SK-N-SH (cell line): ENCODE measurements around the gene TMEM63B. TPM values are rescaled to one million over a fixed set of nuclear protein-coding genes. Genes with fewer than 3 reads are reported as not detected.

Experiments
- CTCF ChIA-PET: fragments of 300-600, 350-600 bp; formaldehyde crosslinking; extraction: SDS; loops from one replicate; lab custom pipeline; 2021; lab: Yijun Ruan, JAX
- POLR2A ChIA-PET: fragments of 350-600 bp; sonication (Branson Sonifier 250); formaldehyde crosslinking; extraction: SDS; loops from one replicate; lab custom pipeline; 2020; ENCODE audit warnings: antibody characterized with exemption, inconsistent platforms; lab: Yijun Ruan, JAX
- DNase-seq: peaks from one replicate; pipeline ENCODE4 v3.0.0; 2012
- H2AFZ ChIP-seq: fragments of 200-600 bp; sonication (generic); 2 replicates; pipeline ENCODE4 v1.8.1; 2016; ENCODE audit warnings: antibody characterized with exemption, mild to moderate bottlenecking, low read depth
- H3F3A ChIP-seq: fragments of 200-600 bp; sonication (generic); replicated peaks from 2 replicates; pipeline ENCODE3; 2016; ENCODE audit warnings: antibody characterized with exemption, mild to moderate bottlenecking; ENCODE audit not compliant: insufficient read depth
- H3K27ac ChIP-seq, 2 experiments: fragments of 200-500 bp in 1 of 2; fragments of 200-600 bp in 1 of 2; sonication (Bioruptor generic) in 1 of 2; sonication (generic), shearing (Covaris generic) in 1 of 2; 2 replicates each; pipeline versions ENCODE4 v1.5.1 to v1.6.1; 2014 to 2016; ENCODE audit warnings: low read depth in 2 of 2, inconsistent platforms in 1 of 2, low read length in 1 of 2, mild to moderate bottlenecking in 1 of 2, mixed read lengths in 1 of 2
- H3K27me3 ChIP-seq: fragments of 200-600 bp; sonication (generic), shearing (Covaris generic); 2 replicates; pipeline ENCODE4 v1.6.1; 2016; ENCODE audit warnings: mixed run types; ENCODE audit not compliant: insufficient read depth
- H3K36me3 ChIP-seq, 2 experiments: fragments of 200-500 bp in 1 of 2; fragments of 200-600 bp in 1 of 2; sonication (Bioruptor generic) in 1 of 2; sonication (generic) in 1 of 2; replicated peaks in 1 of 2; 2 replicates each; pipeline versions ENCODE3 to v1.5.1; 2014 to 2016; ENCODE audit warnings: low read length in 1 of 2, mild to moderate bottlenecking in 1 of 2; ENCODE audit not compliant: insufficient read depth in 2 of 2, control insufficient read depth in 1 of 2
- H3K4me1 ChIP-seq, 2 experiments: fragments of 200-500 bp in 1 of 2; fragments of 200-600 bp in 1 of 2; sonication (Bioruptor generic) in 1 of 2; sonication (generic), shearing (Covaris generic) in 1 of 2; 2 replicates each; pipeline versions ENCODE4 v1.5.1 to v1.6.1; 2014 to 2016; ENCODE audit warnings: low read depth in 1 of 2, low read length in 1 of 2, mixed run types in 1 of 2; ENCODE audit not compliant: insufficient read depth in 2 of 2, control insufficient read depth in 1 of 2
- H3K4me2 ChIP-seq: fragments of 200-600 bp; sonication (generic), shearing (Covaris generic); 2 replicates; pipeline ENCODE4 v1.6.1; 2017; ENCODE audit warnings: mixed run types
- H3K4me3 ChIP-seq, 2 experiments: fragments of 200-500 bp in 1 of 2; fragments of 200-600 bp in 1 of 2; sonication (Bioruptor generic) in 1 of 2; sonication (generic), shearing (Covaris generic) in 1 of 2; 2 replicates each; pipeline versions ENCODE4 v1.5.1 to v1.8.1; 2014 to 2016; ENCODE audit warnings: low read depth in 2 of 2, inconsistent platforms in 1 of 2, low read length in 1 of 2, mild to moderate bottlenecking in 1 of 2, mixed read lengths in 1 of 2, moderate library complexity in 1 of 2
- H3K79me2 ChIP-seq: fragments of 200-600 bp; sonication (generic); 2 replicates; pipeline ENCODE4 v1.8.1; 2017; ENCODE audit warnings: mild to moderate bottlenecking; ENCODE audit not compliant: insufficient read depth
- H3K9ac ChIP-seq: fragments of 200-600 bp; sonication (generic); 2 replicates; pipeline ENCODE4 v1.6.1; 2017; ENCODE audit warnings: mixed run types
- H3K9me2 ChIP-seq: fragments of 200-600 bp; sonication (generic); 2 replicates; pipeline ENCODE4 v1.6.1; 2017; ENCODE audit warnings: mixed run types
- H3K9me3 ChIP-seq: fragments of 200-600 bp; sonication (generic); 2 replicates; pipeline ENCODE4 v1.6.1; 2017; ENCODE audit warnings: mixed run types, mild to moderate bottlenecking, moderate library complexity
- H4K20me1 ChIP-seq: fragments of 200-600 bp; sonication (generic); 2 replicates; pipeline ENCODE4 v1.6.1; 2017; ENCODE audit warnings: mild to moderate bottlenecking, mixed run types; ENCODE audit not compliant: insufficient read depth
- CHD2 ChIP-seq: fragments of 150-350 bp; IDR thresholded peaks from 2 replicates; pipeline ENCODE4 v1.6.1; 2018; ENCODE audit warnings: low read length; ENCODE audit not compliant: partially characterized antibody
- CTCF ChIP-seq: fragments of 200-600 bp; sonication (generic); IDR thresholded peaks from 2 replicates; pipeline ENCODE4 v1.6.1; 2017; ENCODE audit warnings: antibody characterized with exemption, mild to moderate bottlenecking, moderate library complexity
- EP300 ChIP-seq, 2 experiments: IDR thresholded peaks; 2 replicates each; pipeline versions ENCODE4 v1.4.0 to v1.6.1; 2012; ENCODE audit warnings: borderline replicate concordance in 1 of 2, low read depth in 1 of 2, low read length in 1 of 2
- EZH2phosphoT487 ChIP-seq: fragments of 200-600 bp; sonication (generic); IDR thresholded peaks from 2 replicates; pipeline ENCODE4 v1.6.1; 2017; ENCODE audit warnings: low read depth, mixed run types, mild to moderate bottlenecking, antibody characterized with exemption, moderate library complexity, borderline replicate concordance
- FOSL2 ChIP-seq: IDR thresholded peaks from 2 replicates; pipeline ENCODE4 v1.4.0; 2012; ENCODE audit warnings: low read depth, mild to moderate bottlenecking, moderate library complexity, borderline replicate concordance
- IRF3 ChIP-seq: fragments of 150-350 bp; IDR thresholded peaks from 2 replicates; pipeline ENCODE4 v1.6.1; 2016; ENCODE audit warnings: mild to moderate bottlenecking, low read depth, low read length
- MXI1 ChIP-seq: IDR thresholded peaks from 2 replicates; pipeline ENCODE4 v1.6.1; 2012; ENCODE audit warnings: mild to moderate bottlenecking, low read depth, low read length, improper control_type of control experiment
- NRF1 ChIP-seq: IDR thresholded peaks from 2 replicates; pipeline ENCODE4 v1.6.1; 2012; ENCODE audit warnings: low read depth, mild to moderate bottlenecking, low read length
- POLR2AphosphoS5 ChIP-seq: IDR thresholded peaks from 2 replicates; pipeline ENCODE4 v1.6.1; 2012; ENCODE audit warnings: low read depth, low read length
- REST ChIP-seq: IDR thresholded peaks from 2 replicates; pipeline ENCODE4 v1.6.1; 2012; ENCODE audit warnings: mild to moderate bottlenecking, low read depth, low read length, moderate library complexity
- RXRA ChIP-seq: IDR thresholded peaks from 2 replicates; pipeline ENCODE4 v1.4.0; 2012; ENCODE audit warnings: low read depth, mild to moderate bottlenecking, borderline replicate concordance
- TAF1 ChIP-seq: IDR thresholded peaks from 2 replicates; pipeline ENCODE4 v1.6.1; 2012; ENCODE audit warnings: low read depth, mild to moderate bottlenecking, low read length, moderate library complexity, borderline replicate concordance
- USF1 ChIP-seq: IDR thresholded peaks from 2 replicates; pipeline ENCODE4 v1.4.0; 2012; ENCODE audit warnings: low read depth, borderline replicate concordance
- USF2 ChIP-seq: fragments of 150-350 bp; IDR thresholded peaks from 2 replicates; pipeline ENCODE4 v1.6.1; 2017; ENCODE audit warnings: antibody characterized with exemption, low read length, low read depth, borderline replicate concordance
- ZBTB33 ChIP-seq: IDR thresholded peaks from 2 replicates; pipeline ENCODE4 v1.4.0; 2012; ENCODE audit warnings: low read depth, borderline replicate concordance
- WGBS: methylation state at CpG from one replicate; pipeline ENCODE4 v1.1.6; 2017; ENCODE audit warnings: low lambda C conversion rate; 5-methylcytosine and 5-hydroxymethylcytosine counted together
- polyA plus RNA-seq, 3 experiments: library from polyadenylated mRNA; depleted of rRNA; stranded (reverse); fragments of >200 nt; gene quantifications; 2 replicates each; pipeline ENCODE4 v1.2.3, GENCODE V29; 2012

Gene TMEM63B
- polyA plus RNA-seq, 1 of the 3 experiments (the other 2 are of a cell fraction), result 52.7 TPM

GRCh38 chr6:44198684-44199083 lies 71.3 kb downstream of the TMEM63B start:
- Histone ChIP-seq H3K79me2 (no peaks in the 10 kb centered on the region), H3K9me2 (no peaks in the 10 kb centered on the region), H3K36me3 (no peaks in the 10 kb centered on the region), H4K20me1 (no peaks in the 10 kb centered on the region), H3K9me3 (no peaks in the 10 kb centered on the region), H3K4me2 (no peak overlapping the region), H3K4me3 (no peak overlapping the region), H3K27me3 (no peaks in the 10 kb centered on the region; the same call in 1 of the 2 replicates), H3K4me1 (peaks cover 0 to 2% of the 10 kb centered on the region in 2 experiments; a peak in 1 of 4 replicates), H2AFZ (no peak overlapping the region), H3K27ac (no peak overlapping the region), H3F3A (no peaks in the 10 kb centered on the region), H3K9ac (no peak overlapping the region)
- 87% methylated on average over 3 of the region's 3 CpGs for WGBS
- DNase-seq, result no peak
- ChIA-PET POLR2A (no interaction called here), CTCF (interaction anchor here (0.6 to 4.7 kb wide), 3 partner anchors 26 to 1516 kb away, joined by 3 to 25 read pairs (median 14); no protein-coding TSS in a partner anchor)
- TF ChIP-seq FOSL2, result no peak
- no peak for TF ChIP-seq NRF1
- TF ChIP-seq EZH2phosphoT487, result no peak

GRCh38 chr6:44199883-44200282 lies 72.5 kb downstream of the TMEM63B start:
- peaks cover 0 to 2% of the 10 kb centered on the region in 2 experiments; a peak in 1 of 4 replicates for H3K4me1 ChIP-seq
- no peak overlapping the region for H3K4me3 ChIP-seq
- no peak overlapping the region for H3K4me2 ChIP-seq
- H3K9me2 ChIP-seq, result no peaks in the 10 kb centered on the region
- ChIA-PET POLR2A (interaction anchor here (1.2 kb wide), 1 partner anchor 10 kb away, joined by 6 read pairs; no protein-coding TSS in a partner anchor), CTCF (interaction anchor here (1.4 to 4.7 kb wide), 3 partner anchors 9 to 34 kb away, joined by 3 to 25 read pairs (median 14); no protein-coding TSS in a partner anchor)
- 94% methylated on average over 4 of the region's 4 CpGs for WGBS
- no peaks in the 10 kb centered on the region for H3K36me3 ChIP-seq
- no peaks in the 10 kb centered on the region for H3K9me3 ChIP-seq
- no peak overlapping the region for H2AFZ ChIP-seq
- no peak overlapping the region for H3K27ac ChIP-seq
- H3K27me3 ChIP-seq, result no peaks in the 10 kb centered on the region
- H3K79me2 ChIP-seq, result no peaks in the 10 kb centered on the region
- no peak for DNase-seq
- H3F3A ChIP-seq, result no peaks in the 10 kb centered on the region
- no peaks in the 10 kb centered on the region for H4K20me1 ChIP-seq
- no peak overlapping the region for H3K9ac ChIP-seq
- TF ChIP-seq USF1 (no peak), ZBTB33 (no peak), REST (no peak), CTCF (no peak), POLR2AphosphoS5 (no peak), NRF1 (no peak), RXRA (no peak), USF2 (no peak), EP300 (IDR thresholded peaks at IDR 0.05; ENCODE audit: borderline replicate concordance in 1 of 2, low read depth in 1 of 2, low read length in 1 of 2) (no peak), TAF1 (no peak), MXI1 (no peak), IRF3 (no peak), CHD2 (no peak)
